ENCODE results near the gene ZNF662. TPM values are rescaled to one million over a fixed set of nuclear protein-coding genes. Genes with fewer than 3 reads are reported as not detected.

Gene ZNF662
- total RNA-seq, 2 experiments from 2014 or later: not detected

GRCh38 chr3:42900226-42901072, 5.5 kb upstream of the ZNF662 start:
- no TSS peak for BruUV-seq (replicated peaks)
- H4K20me1 ChIP-seq (ENCODE audit: insufficient read depth, low read length): no peaks in the 10 kb centered on the region
- no peaks in the 10 kb centered on the region for H3K9me2 ChIP-seq (ENCODE audit: insufficient read depth, low read length)
- H3K9me3 ChIP-seq (ENCODE audit: low read length): no peaks in the 10 kb centered on the region
- no peaks in the 10 kb centered on the region for H3K79me2 ChIP-seq (ENCODE audit: insufficient read depth, low read depth, low read length)
- intact Hi-C loops (cut with micrococcal nuclease; ENCODE audit: unreplicated experiment): no loop called here
- DNase-seq (ENCODE audit: low spot score): no peak
- no peaks in the 10 kb centered on the region for H3K4me1 ChIP-seq (ENCODE audit: insufficient read depth, low read length, poor library complexity, severe bottlenecking)
- CTCF ChIA-PET (ENCODE audit: unreplicated experiment): no interaction called here
- H3K4me3 ChIP-seq (ENCODE audit: low read depth, low read length, poor library complexity, severe bottlenecking): no peak overlapping the region
- TF ChIP-seq EZH2phosphoT487 (IDR thresholded peaks at IDR 0.05; ENCODE audit: borderline replicate concordance, low read depth, low read length): no peak
- TF ChIP-seq CTCF (conservative IDR thresholded peaks at IDR 0.05; ENCODE audit: low read length): no peak
- no peak overlapping the region for H3K4me2 ChIP-seq (ENCODE audit: low read length)
- H3K27ac ChIP-seq (ENCODE audit: low read depth, low read length, poor library complexity, severe bottlenecking): no peak overlapping the region
- no peak overlapping the region for H2AFZ ChIP-seq (ENCODE audit: low read length)
- H3K36me3 ChIP-seq (ENCODE audit: insufficient read depth, low read length): no peaks in the 10 kb centered on the region
- POLR2A ChIA-PET: no interaction called here

- Histone ChIP-seq H3K27ac (ENCODE audit: low read depth, low read length, poor library complexity, severe bottlenecking) (no peak overlapping the region), H2AFZ (ENCODE audit: low read length) (no peak overlapping the region), H3K79me2 (ENCODE audit: insufficient read depth, low read depth, low read length) (no peaks in the 10 kb centered on the region), H3K9me2 (ENCODE audit: insufficient read depth, low read length) (no peaks in the 10 kb centered on the region), H3K36me3 (ENCODE audit: insufficient read depth, low read length) (no peaks in the 10 kb centered on the region), H3K4me1 (ENCODE audit: insufficient read depth, low read length, poor library complexity, severe bottlenecking) (no peaks in the 10 kb centered on the region), H3K4me2 (ENCODE audit: low read length) (no peak overlapping the region), H4K20me1 (ENCODE audit: insufficient read depth, low read length) (no peaks in the 10 kb centered on the region), H3K4me3 (ENCODE audit: low read depth, low read length, poor library complexity, severe bottlenecking) (no peak overlapping the region), H3K9me3 (ENCODE audit: low read length) (no peaks in the 10 kb centered on the region)
- intact Hi-C loops (cut with micrococcal nuclease; ENCODE audit: unreplicated experiment): no loop called here
- no TSS peak for BruUV-seq (replicated peaks)
- ChIA-PET POLR2A (no interaction called here), CTCF (ENCODE audit: unreplicated experiment) (no interaction called here)
- TF ChIP-seq CTCF (conservative IDR thresholded peaks at IDR 0.05; ENCODE audit: low read length) (no peak), EZH2phosphoT487 (IDR thresholded peaks at IDR 0.05; ENCODE audit: borderline replicate concordance, low read depth, low read length) (no peak)
- DNase-seq (ENCODE audit: low spot score): no peak
Measured at GRCh38 chr3:42901073-42901415, 4.9 kb upstream of the ZNF662 start.

DNA sequence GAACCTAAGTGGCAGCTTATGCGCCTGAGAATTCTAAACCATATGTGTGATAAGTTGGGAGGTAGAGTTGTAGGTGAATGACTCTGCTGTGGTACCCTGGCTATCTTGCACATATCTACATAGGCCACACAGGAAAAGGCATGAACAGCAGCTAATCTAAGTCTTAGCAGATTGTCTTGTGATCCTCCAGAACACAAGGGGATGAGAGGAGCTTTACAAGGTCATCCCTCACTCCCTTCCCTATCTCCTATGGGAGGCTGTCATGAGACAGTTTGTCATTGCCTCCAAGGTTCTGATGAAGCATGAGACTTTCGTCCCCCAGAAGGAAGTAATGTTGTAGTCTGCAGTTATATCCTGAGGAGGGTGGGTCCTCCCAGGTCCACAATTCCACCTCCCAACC, 3.7 kb upstream of the ZNF662 start:
- TF ChIP-seq EZH2phosphoT487 (IDR thresholded peaks at IDR 0.05; ENCODE audit: borderline replicate concordance, low read depth, low read length): no peak
- no peak for TF ChIP-seq CTCF (conservative IDR thresholded peaks at IDR 0.05; ENCODE audit: low read length)
- no peaks in the 10 kb centered on the region for H3K79me2 ChIP-seq (ENCODE audit: insufficient read depth, low read depth, low read length)
- no peaks in the 10 kb centered on the region for H4K20me1 ChIP-seq (ENCODE audit: insufficient read depth, low read length)
- no peaks in the 10 kb centered on the region for H3K9me3 ChIP-seq (ENCODE audit: low read length)
- no peaks in the 10 kb centered on the region for H3K9me2 ChIP-seq (ENCODE audit: insufficient read depth, low read length)
- CTCF ChIA-PET (ENCODE audit: unreplicated experiment): no interaction called here
- POLR2A ChIA-PET: no interaction called here
- H3K4me1 ChIP-seq (ENCODE audit: insufficient read depth, low read length, poor library complexity, severe bottlenecking): no peaks in the 10 kb centered on the region
- H3K27ac ChIP-seq (ENCODE audit: low read depth, low read length, poor library complexity, severe bottlenecking): no peak overlapping the region
- intact Hi-C loops (cut with micrococcal nuclease; ENCODE audit: unreplicated experiment): no loop called here
- H3K4me3 ChIP-seq (ENCODE audit: low read depth, low read length, poor library complexity, severe bottlenecking): no peak overlapping the region
- no peaks in the 10 kb centered on the region for H3K36me3 ChIP-seq (ENCODE audit: insufficient read depth, low read length)
- no peak overlapping the region for H2AFZ ChIP-seq (ENCODE audit: low read length)
- no peak overlapping the region for H3K4me2 ChIP-seq (ENCODE audit: low read length)
- no peak for DNase-seq (ENCODE audit: low spot score)
- no TSS peak for BruUV-seq (replicated peaks)

All from OCI-LY7 (cell line).